SHP77 (cell line): Measurements from ENCODE around the gene PHLDA3.
"Not testable (repeated sequence)": the region's sequence is repeated elsewhere in the genome, so short reads cannot be mapped to it uniquely, and the experiment has no call there.

Source experiments
- DNase-seq, 2 experiments: peaks; one replicate each; lab custom pipeline; 2025; lab: John Stamatoyannopoulos, UW

The PHLDA3 gene

DNA sequence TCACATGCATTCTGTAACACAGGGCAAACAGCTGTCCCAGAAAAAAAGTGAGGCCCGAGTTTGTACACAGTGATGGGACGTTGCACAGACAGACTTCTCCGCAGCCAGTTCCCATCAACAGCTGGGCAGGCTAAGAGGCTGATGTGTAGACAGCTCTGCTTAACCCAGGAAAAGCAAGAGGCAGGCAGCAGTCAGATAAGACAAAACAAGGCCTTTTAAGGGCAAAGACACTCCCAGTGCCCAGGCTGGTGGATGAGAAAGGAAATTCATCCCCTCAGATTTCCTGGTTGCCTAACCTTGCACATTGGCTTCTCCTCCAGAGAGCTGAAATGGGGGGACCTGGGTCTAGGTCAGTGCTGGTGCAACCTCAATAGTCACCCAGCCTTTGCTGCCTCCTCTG is 17.2 kb upstream of the PHLDA3 start:
- DNase-seq: no peak

GRCh38 chr1:201485184-201485774 is 16.3 kb upstream of the PHLDA3 start:
- DNase-seq: no peak

DNA sequence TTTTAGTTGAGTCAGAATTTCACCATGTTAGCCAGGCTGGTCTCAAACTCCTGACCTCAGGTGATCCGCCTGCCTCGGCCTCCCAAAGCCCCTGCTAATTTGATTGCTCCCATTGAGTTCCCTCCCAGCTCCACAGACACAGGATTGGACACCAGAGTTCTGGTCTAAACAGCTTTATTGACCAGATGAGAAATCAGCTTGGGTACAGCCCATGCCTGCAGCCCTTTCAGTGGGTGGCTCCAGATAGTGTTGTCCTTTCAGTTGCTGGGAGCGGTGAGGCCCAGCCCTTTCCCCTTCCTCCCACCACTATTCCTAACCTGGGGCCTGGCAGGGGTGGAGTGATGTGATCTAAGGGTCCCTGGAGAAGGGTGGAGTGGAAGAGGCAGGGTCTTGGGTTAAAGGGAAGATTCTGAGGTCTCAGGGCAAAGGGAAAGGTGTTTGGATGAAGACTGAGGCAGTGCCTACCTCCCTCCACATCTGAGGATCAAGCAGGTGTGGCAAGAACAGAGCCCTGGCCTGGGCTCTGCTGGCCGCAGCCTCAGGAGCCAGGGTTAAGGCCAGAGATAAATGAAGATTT is 14.5 kb upstream of the PHLDA3 start:
- no peak for DNase-seq

GRCh38 chr1:201482755-201483154 is 13.8 kb upstream of the PHLDA3 start:
- DNase-seq: no peak

DNA sequence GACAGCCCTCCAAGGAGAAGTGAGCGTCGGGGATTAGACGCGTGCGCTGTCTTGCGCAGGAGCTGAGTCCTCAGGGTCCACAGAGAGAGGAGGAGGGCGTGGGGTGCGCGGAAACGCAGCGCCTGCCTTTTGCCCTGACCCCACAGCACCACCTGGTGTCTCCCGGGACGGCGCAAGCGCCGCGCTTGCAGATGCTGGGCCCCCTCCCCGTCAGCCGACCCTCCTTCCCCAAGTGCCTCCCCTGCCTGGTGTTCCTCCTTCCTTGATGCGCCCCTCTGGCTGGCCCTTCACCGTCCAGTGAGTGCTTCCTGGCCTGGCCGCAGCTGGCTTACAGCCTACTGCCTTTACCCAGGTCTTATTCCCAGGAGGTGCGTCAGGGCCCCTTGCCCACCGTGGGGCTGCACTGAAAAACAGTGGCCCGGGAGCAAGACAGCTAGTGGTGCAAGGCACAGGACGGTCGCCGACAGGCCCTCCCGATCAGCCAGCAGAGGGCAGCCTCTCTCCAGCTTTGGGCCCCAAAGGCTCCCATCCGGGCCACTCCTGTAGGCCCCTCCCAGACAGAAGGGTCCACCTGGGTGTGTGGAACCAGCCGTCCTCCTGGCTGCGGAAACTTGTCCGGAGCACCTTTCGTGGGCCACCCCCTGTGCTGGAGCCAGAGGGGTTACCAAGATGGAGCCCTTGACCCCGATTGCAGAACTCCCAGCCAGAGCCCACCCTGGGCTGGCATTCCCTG is 12.9 kb upstream of the PHLDA3 start:
- DNase-seq: peak; percentile 70 to 78

GRCh38 chr1:201481004-201481380 is 12.0 kb upstream of the PHLDA3 start:
- DNase-seq: no peak

DNA sequence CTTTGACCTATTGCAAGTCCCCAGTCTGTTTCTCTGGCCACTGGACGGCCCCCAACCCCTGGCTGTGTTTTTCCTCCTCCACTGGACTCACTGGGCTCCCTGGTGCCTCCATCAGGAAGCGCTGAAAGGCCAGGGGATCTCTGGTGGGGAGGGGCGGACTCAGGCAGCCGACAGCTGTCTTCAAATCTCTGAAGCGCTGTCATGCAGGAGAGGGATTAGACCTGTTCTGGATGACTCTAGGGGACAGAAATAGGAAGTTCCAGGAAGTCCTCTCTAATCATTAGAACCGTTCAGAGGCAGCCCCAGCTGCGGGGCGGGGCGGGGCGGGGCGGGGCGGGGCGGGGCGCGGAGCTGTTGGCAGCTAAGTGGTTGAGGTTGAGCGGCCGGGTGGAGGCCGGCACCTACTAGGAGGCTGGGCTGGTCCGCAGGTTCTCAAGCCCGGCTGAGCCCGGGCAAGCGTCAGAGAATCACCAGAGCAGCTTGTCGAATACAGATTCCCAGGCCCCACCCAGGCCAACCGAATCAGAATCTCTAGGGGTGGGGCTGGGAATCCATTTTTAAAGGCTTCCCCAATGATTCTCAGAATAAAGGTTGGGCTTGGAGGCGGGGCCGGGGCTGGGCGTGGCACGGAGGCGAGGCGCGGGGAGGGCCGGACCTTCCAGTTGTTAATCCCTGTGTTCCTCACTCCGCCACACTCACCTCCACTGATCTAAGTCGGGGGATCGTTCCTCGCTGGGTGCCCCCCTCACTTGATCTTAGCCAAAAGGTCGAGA is 11.4 kb upstream of the PHLDA3 start:
- DNase-seq: peak; percentile 86 to 91

- no peak for DNase-seq
These were observed 10.3 kb upstream of the PHLDA3 start for GRCh38 chr1:201479201-201479730.

GRCh38 chr1:201478666-201479065 is 9.7 kb upstream of the PHLDA3 start:
- not testable (repeated sequence) for DNase-seq

GRCh38 chr1:201476670-201477344 is 7.8 kb upstream of the PHLDA3 start:
- no peak for DNase-seq

GRCh38 chr1:201475915-201476669 is 7.1 kb upstream of the PHLDA3 start:
- no peak for DNase-seq

GRCh38 chr1:201475130-201475529 is 6.1 kb upstream of the PHLDA3 start:
- DNase-seq: no peak

DNA sequence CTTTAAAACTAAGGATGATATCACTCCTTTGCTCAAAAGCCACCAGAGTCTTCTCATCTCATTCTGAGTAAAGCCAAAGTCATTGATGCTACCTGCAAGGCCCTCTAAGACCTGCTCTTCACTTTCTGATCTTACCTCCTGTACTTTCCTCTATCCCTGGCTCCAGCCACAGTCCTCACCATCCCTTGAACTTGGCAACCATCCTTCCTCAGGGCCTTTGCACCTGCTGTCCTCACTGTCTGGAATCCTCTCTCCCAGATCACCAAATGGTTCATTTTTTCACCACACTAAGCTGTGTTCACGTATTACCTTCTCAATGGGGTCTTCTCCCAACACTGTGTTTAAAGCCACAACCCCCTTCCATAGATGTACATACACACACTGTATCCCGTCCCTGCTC is 4.3 kb upstream of the PHLDA3 start:
- DNase-seq: no peak

GRCh38 chr1:201472321-201472720 is 3.3 kb upstream of the PHLDA3 start:
- not testable (repeated sequence) for DNase-seq

GRCh38 chr1:201471772-201472171 is 2.8 kb upstream of the PHLDA3 start:
- no peak for DNase-seq

DNA sequence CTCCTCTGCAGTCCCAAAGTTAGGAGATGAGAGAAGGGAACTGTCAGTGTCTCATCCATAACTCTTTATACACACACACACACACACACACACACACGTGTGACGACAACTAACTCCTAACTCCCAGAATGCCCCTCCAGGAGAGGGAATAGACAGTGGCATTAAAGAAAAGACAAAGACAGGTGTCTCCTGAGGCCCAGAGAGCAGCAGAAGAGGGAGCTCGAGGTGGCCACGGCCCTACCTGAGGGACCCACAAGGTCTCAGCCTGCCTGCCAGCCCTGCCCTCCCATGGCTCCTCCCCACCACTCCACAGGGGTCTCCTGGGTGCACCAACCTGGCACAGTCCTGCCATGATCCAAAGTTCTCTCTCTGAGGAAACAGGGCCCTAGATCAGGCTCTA is 1.6 kb upstream of the PHLDA3 start:
- DNase-seq: no peak

GRCh38 chr1:201469645-201470074 is 672 bp upstream of the PHLDA3 start:
- no peak for DNase-seq

GRCh38 chr1:201468501-201468843 is 516 bp downstream of the PHLDA3 start:
- no peak for DNase-seq

GRCh38 chr1:201466492-201466891 is 2.5 kb downstream of the PHLDA3 start:
- no peak for DNase-seq

GRCh38 chr1:201465698-201466290 is 3.2 kb downstream of the PHLDA3 start:
- DNase-seq: no peak

- DNase-seq: no peak
These were observed 5.9 kb downstream of the PHLDA3 start for GRCh38 chr1:201463071-201463552.
